H9 (cell line): ENCODE measurements around the gene UTS2. TPM values are rescaled to one million over a fixed set of nuclear protein-coding genes. Genes with fewer than 3 reads are reported as not detected.

Experiments used
- DNase-seq: peaks from one replicate; pipeline ENCODE4 v3.0.0-alpha.2; 2017
- H2AFZ ChIP-seq: one replicate; pipeline ENCODE4 v1.6.1; 2013; ENCODE audit warnings: mild to moderate bottlenecking, low read length, control low read depth, moderate library complexity
- H2AK5ac ChIP-seq: 2 replicates; pipeline ENCODE4 v1.6.1; 2013; ENCODE audit warnings: low read length, control low read depth, mixed read lengths; ENCODE audit not compliant: insufficient read length
- H2BK120ac ChIP-seq: one replicate; pipeline ENCODE4 v1.6.1; 2013; ENCODE audit warnings: low read depth, mild to moderate bottlenecking, low read length, control low read depth, inconsistent platforms; ENCODE audit not compliant: poor library complexity, severe bottlenecking
- H2BK12ac ChIP-seq: 2 replicates; pipeline ENCODE4 v1.6.1; 2013; ENCODE audit warnings: low read length, control low read depth, mixed read lengths, low read depth; ENCODE audit not compliant: insufficient read length
- H2BK15ac ChIP-seq: 2 replicates; pipeline ENCODE4 v1.6.1; 2013; ENCODE audit warnings: low read depth, low read length, control low read depth
- H2BK20ac ChIP-seq: one replicate; pipeline ENCODE4 v1.6.1; 2013; ENCODE audit warnings: low read depth, mild to moderate bottlenecking, low read length, control low read depth, inconsistent platforms; ENCODE audit not compliant: poor library complexity, severe bottlenecking
- H2BK5ac ChIP-seq: 2 replicates; pipeline ENCODE4 v1.6.1; 2013; ENCODE audit warnings: low read length, control low read depth, mixed read lengths; ENCODE audit not compliant: insufficient read length
- H3K14ac ChIP-seq: 2 replicates; pipeline ENCODE4 v1.6.1; 2013; ENCODE audit warnings: low read length, control low read depth; ENCODE audit not compliant: insufficient read depth
- H3K18ac ChIP-seq: 2 replicates; pipeline ENCODE4 v1.6.1; 2013; ENCODE audit warnings: low read depth, mild to moderate bottlenecking, mixed read lengths, low read length, control low read depth; ENCODE audit not compliant: insufficient read length
- H3K23ac ChIP-seq: 2 replicates; pipeline ENCODE4 v1.6.1; 2013; ENCODE audit warnings: low read length, control low read depth, mixed read lengths, low read depth; ENCODE audit not compliant: insufficient read length
- H3K23me2 ChIP-seq: 2 replicates; pipeline ENCODE4 v1.6.1; 2013; ENCODE audit warnings: low read depth, mild to moderate bottlenecking, mixed read lengths, low read length, control low read depth; ENCODE audit not compliant: insufficient read length, poor library complexity, severe bottlenecking
- H3K27ac ChIP-seq: 2 replicates; pipeline ENCODE4 v1.5.1; 2013; ENCODE audit warnings: low read length, control low read depth, mixed read lengths, low read depth; ENCODE audit not compliant: insufficient read length
- H3K27me3 ChIP-seq: 2 replicates; pipeline ENCODE4 v1.6.1; 2013; ENCODE audit warnings: low read length, control low read depth, inconsistent platforms; ENCODE audit not compliant: insufficient read depth
- H3K4ac ChIP-seq: 2 replicates; pipeline ENCODE4 v1.6.1; 2013; ENCODE audit warnings: low read depth, mild to moderate bottlenecking, control low read depth, inconsistent platforms, low read length, moderate library complexity
- H3K4me1 ChIP-seq: 2 replicates; pipeline ENCODE4 v1.6.1; 2013; ENCODE audit warnings: low read length, control low read depth, inconsistent platforms; ENCODE audit not compliant: insufficient read depth
- H3K4me2 ChIP-seq: 2 replicates; pipeline ENCODE4 v1.6.1; 2013; ENCODE audit warnings: low read length, control low read depth, mixed read lengths; ENCODE audit not compliant: insufficient read length, insufficient read depth
- H3K56ac ChIP-seq: 2 replicates; pipeline ENCODE4 v1.6.1; 2013; ENCODE audit warnings: low read depth, mild to moderate bottlenecking, mixed read lengths, low read length, control low read depth; ENCODE audit not compliant: insufficient read length
- H3K79me1 ChIP-seq: 2 replicates; pipeline ENCODE4 v1.6.1; 2013; ENCODE audit warnings: low read depth, mild to moderate bottlenecking, moderate library complexity, low read length, control low read depth, inconsistent platforms; ENCODE audit not compliant: insufficient read depth, poor library complexity, severe bottlenecking
- H3K79me2 ChIP-seq: 2 replicates; pipeline ENCODE4 v1.6.1; 2013; ENCODE audit warnings: low read length, control low read depth, inconsistent platforms; ENCODE audit not compliant: insufficient read depth
- H3K9ac ChIP-seq: 2 replicates; pipeline ENCODE4 v1.6.1; 2013; ENCODE audit warnings: low read length, control low read depth, mixed read lengths; ENCODE audit not compliant: insufficient read length; ENCODE audit errors: extremely low read depth
- H3K9me3 ChIP-seq: one replicate; pipeline ENCODE4 v1.6.1; 2013; ENCODE audit warnings: low read depth, low read length, inconsistent platforms; ENCODE audit not compliant: control insufficient read depth
- H3T11ph ChIP-seq: one replicate; pipeline ENCODE4 v1.6.1; 2013; ENCODE audit warnings: mild to moderate bottlenecking, low read length, control low read depth, inconsistent platforms
- H4K20me1 ChIP-seq: one replicate; pipeline ENCODE4 v1.6.1; 2013; ENCODE audit not compliant: control insufficient read depth, insufficient read length, insufficient read depth
- H4K5ac ChIP-seq: 2 replicates; pipeline ENCODE4 v1.6.1; 2013; ENCODE audit warnings: low read depth, mild to moderate bottlenecking, mixed read lengths, low read length, control low read depth; ENCODE audit not compliant: insufficient read length
- H4K8ac ChIP-seq: replicated peaks from 2 replicates; pipeline ENCODE4 v1.6.1; 2013; ENCODE audit warnings: low read length, control low read depth, mixed read lengths, low read depth; ENCODE audit not compliant: insufficient read length
- H4K91ac ChIP-seq: 2 replicates; pipeline ENCODE4 v1.6.1; 2013; ENCODE audit warnings: low read depth, mild to moderate bottlenecking, moderate library complexity, mixed read lengths, low read length, control low read depth; ENCODE audit not compliant: insufficient read length
- H3K27ac Mint-ChIP-seq, 3 experiments: 2 replicates in 2 of 3; 3 replicates in 1 of 3; pipeline ENCODE4 v1.8.0; 2020 to 2021; ENCODE audit warnings: mixed read lengths in 3 of 3, mild to moderate bottlenecking in 1 of 3, moderate library complexity in 1 of 3
- H3K27me3 Mint-ChIP-seq: 2 replicates; pipeline ENCODE4 v1.8.0; 2021; ENCODE audit warnings: low read depth, mild to moderate bottlenecking, moderate library complexity, mixed read lengths
- H3K36me3 Mint-ChIP-seq, 3 experiments: 2 replicates in 2 of 3; 3 replicates in 1 of 3; pipeline ENCODE4 v1.8.0; 2020 to 2021; ENCODE audit warnings: low read depth in 3 of 3, mixed read lengths in 3 of 3; ENCODE audit not compliant: insufficient read depth in 1 of 3
- H3K4me1 Mint-ChIP-seq, 2 experiments: 2 replicates each; pipeline ENCODE4 v1.8.0; 2020; ENCODE audit warnings: mixed read lengths in 2 of 2
- H3K4me3 Mint-ChIP-seq, 2 experiments: 2 replicates in 1 of 2; 3 replicates in 1 of 2; pipeline ENCODE4 v1.8.0; 2020 to 2021; ENCODE audit warnings: mild to moderate bottlenecking in 2 of 2, mixed read lengths in 2 of 2, moderate library complexity in 1 of 2
- H3K9me3 Mint-ChIP-seq, 2 experiments: 2 replicates in 1 of 2; 3 replicates in 1 of 2; pipeline ENCODE4 v1.8.0; 2020; ENCODE audit warnings: mild to moderate bottlenecking in 2 of 2, mixed read lengths in 2 of 2, moderate library complexity in 1 of 2
- WGBS: extraction: QIAGEN DNeasy Blood & Tissue Kit; methylation state at CpG from one replicate; pipeline ENCODE4 v1.1.7; 2013; ENCODE audit warnings: missing lambda C conversion rate, low lambda C conversion rate, mixed read lengths; ENCODE audit not compliant: insufficient read length; ENCODE audit errors: extremely low coverage; 5-methylcytosine and 5-hydroxymethylcytosine counted together
- total RNA-seq: library from RNA; stranded (reverse); gene quantifications from 2 replicates; pipeline ENCODE4 v1.2.1, GENCODE V29; 2021
- TF ChIP-seq, protein P1 (sequence below): fragments of 200-600 bp; sonication (generic); conservative IDR thresholded peaks from 3 replicates; pipeline ENCODE4 v1.8.0; 2021; ENCODE audit warnings: antibody characterized with exemption, mild to moderate bottlenecking

UTS2 gene
- total RNA-seq, 1 experiment from 2014 or later, result not detected

DNA sequence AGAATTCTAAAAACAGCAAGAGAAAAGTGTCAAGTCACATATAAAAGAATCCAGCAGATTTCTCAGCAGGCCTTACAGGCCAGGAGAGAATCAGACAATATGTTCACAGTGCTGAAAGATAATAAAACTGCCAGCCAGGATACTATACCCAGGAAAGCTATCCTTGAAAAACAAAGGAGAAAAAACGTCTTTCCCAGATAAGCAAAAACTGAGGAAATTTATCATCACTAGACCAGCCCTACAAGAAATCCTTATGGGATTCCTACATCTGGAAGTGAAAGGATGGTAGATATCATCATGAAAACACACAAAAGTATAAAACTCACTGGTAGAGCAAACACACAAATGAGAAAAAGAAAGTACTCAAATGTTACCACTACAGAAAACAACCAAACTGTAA is 25.2 kb upstream of the UTS2 start:
- Histone ChIP-seq H3K27me3 (no peaks in the 10 kb centered on the region), H4K91ac (no peak overlapping the region), H4K20me1 (no peaks in the 10 kb centered on the region), H2BK15ac (no peak overlapping the region), H3K27ac (no peak overlapping the region), H3K14ac (no peak overlapping the region), H2BK120ac (no peak overlapping the region), H3K4me2 (no peak overlapping the region), H3K18ac (no peak overlapping the region), H2BK5ac (no peak overlapping the region), H2AFZ (no peak overlapping the region), H3T11ph (no peak overlapping the region), H3K56ac (no peak overlapping the region), H3K23me2 (no peaks in the 10 kb centered on the region), H3K23ac (no peak overlapping the region), H3K9me3 (no peaks in the 10 kb centered on the region), H3K79me1 (no peaks in the 10 kb centered on the region), H2BK12ac (no peak overlapping the region), H4K5ac (no peak overlapping the region), H4K8ac (no peak overlapping the region), H3K4ac (no peak overlapping the region), H2BK20ac (no peak overlapping the region), H3K4me1 (no peaks in the 10 kb centered on the region), H3K79me2 (no peaks in the 10 kb centered on the region), H3K9ac (no peak overlapping the region), H2AK5ac (no peak overlapping the region)
- Mint-ChIP-seq H3K27me3 (no peaks in the 10 kb centered on the region), H3K27ac (no peak overlapping the region), H3K4me3 (no peak overlapping the region), H3K9me3 (peaks cover 10 to 14% of the 10 kb centered on the region in 2 experiments), H3K4me1 (no peaks in the 10 kb centered on the region), H3K36me3 (peaks cover 0 to 3% (median 1%) of the 10 kb centered on the region in 3 experiments; a peak in 2 of 7 replicates)
- DNase-seq, result no peak
- no CpG with 5 or more reads among the region's 1 CpG for WGBS
- TF ChIP-seq, protein P1, sequence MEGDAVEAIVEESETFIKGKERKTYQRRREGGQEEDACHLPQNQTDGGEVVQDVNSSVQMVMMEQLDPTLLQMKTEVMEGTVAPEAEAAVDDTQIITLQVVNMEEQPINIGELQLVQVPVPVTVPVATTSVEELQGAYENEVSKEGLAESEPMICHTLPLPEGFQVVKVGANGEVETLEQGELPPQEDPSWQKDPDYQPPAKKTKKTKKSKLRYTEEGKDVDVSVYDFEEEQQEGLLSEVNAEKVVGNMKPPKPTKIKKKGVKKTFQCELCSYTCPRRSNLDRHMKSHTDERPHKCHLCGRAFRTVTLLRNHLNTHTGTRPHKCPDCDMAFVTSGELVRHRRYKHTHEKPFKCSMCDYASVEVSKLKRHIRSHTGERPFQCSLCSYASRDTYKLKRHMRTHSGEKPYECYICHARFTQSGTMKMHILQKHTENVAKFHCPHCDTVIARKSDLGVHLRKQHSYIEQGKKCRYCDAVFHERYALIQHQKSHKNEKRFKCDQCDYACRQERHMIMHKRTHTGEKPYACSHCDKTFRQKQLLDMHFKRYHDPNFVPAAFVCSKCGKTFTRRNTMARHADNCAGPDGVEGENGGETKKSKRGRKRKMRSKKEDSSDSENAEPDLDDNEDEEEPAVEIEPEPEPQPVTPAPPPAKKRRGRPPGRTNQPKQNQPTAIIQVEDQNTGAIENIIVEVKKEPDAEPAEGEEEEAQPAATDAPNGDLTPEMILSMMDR, result no peak
